M059J (cell line): ENCODE measurements around the gene CLK3. TPM values are rescaled to one million over a fixed set of nuclear protein-coding genes. Genes with fewer than 3 reads are reported as not detected.
A peak's percentile ranks its signal among the peaks of the same experiment; 100 is the strongest.
"Not testable (repeated sequence)": the region's sequence is repeated elsewhere in the genome, so short reads cannot be mapped to it uniquely, and the experiment has no call there.

Experiments
- DNase-seq: peaks from one replicate; pipeline ENCODE4 v3.0.0-alpha.2; 2012; ENCODE audit warnings: low read depth
- total RNA-seq: library from RNA; depleted of rRNA; stranded (reverse); fragments of >200 nt; shearing (Covaris generic); gene quantifications from 2 replicates; pipeline ENCODE4 v1.2.3, GENCODE V29; 2014

The CLK3 gene
- total RNA-seq, 1 experiment from 2014 or later = 60.7 TPM

DNA sequence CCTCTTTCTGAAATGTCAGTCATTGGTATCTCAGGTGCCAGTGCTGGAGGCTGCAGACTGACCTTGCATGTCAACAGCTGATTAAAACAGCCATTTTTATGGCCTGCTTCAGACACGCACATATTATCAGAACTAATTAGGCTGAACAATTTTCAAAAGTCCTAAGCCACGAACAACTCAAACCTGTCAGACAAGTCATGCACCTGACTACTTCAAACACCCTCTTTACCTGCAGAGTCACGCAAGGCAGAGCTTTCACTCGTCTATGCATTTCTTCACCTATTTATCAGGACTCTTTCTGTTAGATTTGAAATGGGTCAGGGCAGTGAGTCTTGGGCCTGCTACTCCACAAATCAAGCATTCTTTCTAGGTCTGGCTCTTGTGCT, 26.7 kb downstream of the CLK3 start:
- no peak for DNase-seq

GRCh38 chr15:74642734-74643664, 27.4 kb downstream of the CLK3 start:
- no peak for DNase-seq

- DNase-seq = no peak
Measured at GRCh38 chr15:74643665-74644204, 28.1 kb downstream of the CLK3 start.

- DNase-seq = no peak
Measured at GRCh38 chr15:74646480-74646879, 30.8 kb downstream of the CLK3 start.

GRCh38 chr15:74648051-74648842, 32.6 kb downstream of the CLK3 start:
- no peak for DNase-seq

DNA sequence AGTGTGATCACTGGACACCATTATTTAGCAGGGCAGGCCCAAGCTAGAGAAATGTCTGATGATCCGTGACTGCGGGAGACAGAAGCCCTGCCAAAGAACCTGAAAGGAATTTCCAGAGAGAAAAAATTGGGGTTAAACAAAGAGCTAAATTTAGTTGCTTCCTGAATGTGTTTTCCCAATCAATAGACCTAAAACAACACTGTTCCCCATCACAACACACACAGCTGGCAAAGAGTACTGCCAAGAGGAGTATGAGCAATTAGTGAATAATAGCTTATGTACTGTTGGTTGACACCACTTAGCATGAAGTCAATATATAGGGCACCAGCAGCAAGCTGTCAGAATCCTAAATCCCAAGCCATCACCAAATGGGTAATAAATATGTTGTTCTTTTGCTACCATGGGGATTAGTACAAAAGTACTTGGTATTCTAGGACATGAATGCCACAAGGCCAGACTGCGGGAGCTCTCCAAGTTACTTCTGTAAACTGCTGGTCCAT, 35.7 kb downstream of the CLK3 start:
- DNase-seq = no peak

DNA sequence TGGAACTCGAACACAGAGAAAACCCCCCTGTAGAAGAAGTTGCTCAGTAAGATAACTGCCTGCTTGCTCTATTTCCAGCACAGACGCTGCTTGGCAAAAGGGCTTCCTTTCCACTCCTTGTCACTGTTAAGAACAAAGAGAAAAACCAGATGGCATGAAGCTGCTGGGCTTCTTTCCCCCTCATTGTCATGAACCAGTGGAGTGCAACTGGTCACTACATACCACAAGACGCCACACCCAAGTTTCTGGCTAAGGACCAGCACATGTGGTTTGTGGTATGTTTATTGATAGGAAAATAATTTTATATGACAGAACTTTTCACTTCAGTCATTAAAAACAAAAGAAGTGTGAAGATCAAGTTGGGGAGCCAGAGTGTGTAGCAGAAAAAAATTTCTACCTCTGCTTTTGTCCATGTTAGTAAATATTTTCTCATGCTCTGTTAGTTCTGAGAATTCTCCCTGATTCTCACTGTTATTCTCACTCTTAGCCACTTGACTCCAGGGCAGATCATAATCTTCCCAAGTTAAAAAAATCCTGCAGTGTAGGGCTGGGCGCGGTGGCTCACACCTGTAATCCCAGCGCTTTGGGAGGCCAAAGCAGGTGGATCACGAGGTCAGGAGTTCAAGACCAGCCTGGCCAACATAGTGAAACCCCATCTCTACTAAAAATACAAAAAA, 37.9 kb downstream of the CLK3 start:
- DNase-seq = peak; percentile 51

GRCh38 chr15:74655424-74655823, 39.8 kb downstream of the CLK3 start:
- no peak for DNase-seq

DNA sequence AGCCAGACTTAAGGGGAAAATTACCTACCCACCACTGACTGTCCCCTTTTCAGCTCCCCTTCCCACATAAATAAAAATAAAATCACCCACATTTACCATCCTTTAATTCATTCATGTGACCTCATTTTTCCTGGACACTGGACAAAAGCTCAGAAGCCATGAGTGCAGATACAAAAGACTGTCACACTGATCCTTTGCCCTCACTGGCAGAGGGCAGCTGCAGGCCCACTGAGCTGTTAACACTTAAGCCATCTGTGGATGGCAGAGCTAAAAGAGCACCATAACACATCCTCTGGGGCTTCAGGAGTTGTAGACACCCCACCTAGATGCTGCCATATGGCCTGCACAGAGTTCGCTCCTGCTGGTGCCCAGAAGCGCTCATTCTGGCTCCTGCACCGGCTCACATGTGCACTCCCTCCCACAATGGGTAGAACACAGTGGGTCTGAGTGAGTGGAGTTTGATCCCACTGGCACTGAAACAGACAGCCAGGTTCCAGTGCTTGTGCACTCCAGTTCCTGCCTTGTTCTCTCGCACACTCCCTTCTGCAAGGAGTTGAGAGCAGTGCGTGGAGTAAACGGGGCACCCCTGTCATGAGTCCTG, 41.4 kb downstream of the CLK3 start:
- DNase-seq = no peak

GRCh38 chr15:74657846-74658245, 42.2 kb downstream of the CLK3 start:
- DNase-seq = peak; percentile 8

DNA sequence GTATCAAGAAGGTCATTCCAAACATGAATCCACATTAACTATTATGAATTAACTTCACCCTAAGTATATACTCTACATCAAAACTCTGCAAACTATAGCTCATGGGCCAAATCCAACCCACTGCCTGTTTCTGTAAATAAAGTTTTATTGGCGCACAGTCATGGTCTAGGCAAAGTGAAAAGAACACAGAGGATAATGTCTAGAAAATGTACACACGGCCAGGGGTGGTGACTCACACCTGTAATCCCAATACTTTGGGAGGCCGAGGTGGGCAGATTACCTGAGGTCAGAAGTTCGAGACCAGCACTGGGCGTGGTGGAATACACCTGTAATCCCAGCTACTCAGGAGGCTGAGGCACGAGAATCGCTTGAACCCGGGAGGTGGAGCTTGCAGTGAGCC, 45.6 kb downstream of the CLK3 start:
- not testable (repeated sequence) for DNase-seq

DNA sequence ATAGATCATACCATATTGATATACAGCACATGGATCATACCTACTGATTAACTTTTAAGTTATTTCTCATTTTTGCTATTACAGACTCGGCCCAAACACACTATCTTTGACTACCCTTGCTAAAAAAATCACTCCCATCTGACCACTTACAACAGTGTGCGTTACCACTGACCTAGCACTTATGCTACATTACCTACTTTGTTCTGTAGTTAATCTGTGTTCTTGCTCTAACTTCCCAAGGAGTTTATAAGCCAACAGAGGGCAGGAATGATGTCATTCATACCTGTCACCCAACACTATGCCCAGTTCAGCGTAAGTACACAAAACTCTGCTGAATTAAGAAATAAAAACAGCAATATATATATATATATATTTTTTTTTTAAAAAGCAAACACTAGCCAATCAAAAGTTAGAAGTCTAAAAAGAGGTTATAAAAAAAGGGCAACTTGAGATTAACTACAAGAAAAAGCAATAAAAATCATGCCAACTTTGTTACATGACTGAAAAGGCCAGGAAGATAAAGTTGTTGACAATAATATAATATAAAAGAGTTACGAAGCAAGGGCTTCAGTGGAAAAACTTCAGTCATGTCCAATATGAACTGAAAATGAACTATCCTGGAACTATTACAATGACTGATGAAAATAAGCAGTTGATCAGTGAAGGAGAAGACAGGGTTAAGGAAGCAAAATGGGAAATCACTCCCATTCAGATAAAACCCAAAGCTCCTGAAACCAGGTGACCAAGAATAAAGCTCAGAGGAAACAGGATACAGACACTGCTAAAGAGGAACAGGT, 46.6 kb downstream of the CLK3 start:
- DNase-seq = no peak

DNA sequence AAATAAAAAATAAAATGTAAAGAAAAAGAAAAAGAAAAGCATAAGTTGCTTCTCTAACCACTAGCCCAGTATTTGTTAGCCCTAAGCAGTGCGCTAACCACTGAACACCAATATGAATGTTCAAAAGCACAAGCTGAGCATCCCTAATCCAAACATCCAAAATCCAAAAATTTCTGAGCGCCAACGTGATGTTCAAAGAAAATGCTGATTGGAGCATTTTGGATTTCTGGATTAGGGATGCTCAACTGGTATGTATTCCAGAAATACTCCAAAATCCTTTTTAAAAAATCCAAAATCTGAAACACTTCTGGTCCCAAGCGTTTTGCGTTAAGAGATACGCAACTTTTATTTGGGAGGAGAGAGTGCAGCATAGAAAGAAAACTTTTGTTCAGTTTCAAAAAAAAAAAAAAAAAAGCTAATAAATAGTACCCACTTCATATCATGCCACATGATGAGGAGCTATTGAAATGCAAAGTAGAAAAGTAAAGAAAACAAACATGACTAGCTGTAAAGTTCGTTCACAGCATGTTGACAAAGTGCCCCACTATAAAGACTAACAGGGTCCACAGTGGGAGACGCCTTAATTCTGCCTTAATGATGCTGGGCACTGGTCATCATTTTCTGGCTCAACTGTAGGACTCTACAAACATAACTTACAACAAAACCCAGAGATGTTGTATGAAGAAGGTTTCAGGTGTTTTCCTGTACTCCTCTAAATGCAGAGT, 47.8 kb downstream of the CLK3 start:
- no peak for DNase-seq

DNA sequence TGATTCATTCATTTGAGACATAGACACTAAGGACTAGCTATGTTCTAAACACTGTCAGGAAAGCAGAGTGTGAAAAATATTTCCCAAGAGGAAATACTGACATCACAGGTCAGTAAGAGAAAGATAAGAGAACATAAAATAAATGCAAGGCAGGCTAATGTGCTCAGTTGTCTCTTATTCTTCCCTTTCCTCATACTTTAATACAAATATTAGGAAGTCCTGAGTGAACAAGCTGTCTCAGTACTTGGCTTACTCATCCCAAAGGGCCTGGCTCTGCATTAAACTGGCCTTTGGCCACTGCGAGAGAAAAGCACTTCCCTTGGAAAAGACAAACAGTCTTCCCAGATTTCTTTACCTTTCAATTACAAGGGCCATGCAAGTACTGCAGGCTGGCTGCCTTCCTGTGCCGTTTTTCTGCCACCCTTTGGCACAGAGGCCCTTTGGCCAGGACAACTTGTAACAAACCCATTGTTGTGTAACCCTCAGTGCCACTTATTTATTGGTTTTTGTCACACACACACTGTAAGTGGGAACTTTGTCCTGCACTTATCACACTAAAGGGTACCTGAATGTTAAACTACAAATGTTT, 48.5 kb downstream of the CLK3 start:
- peak; percentile 11 for DNase-seq

GRCh38 chr15:74664670-74665069, 49.0 kb downstream of the CLK3 start:
- no peak for DNase-seq

DNA sequence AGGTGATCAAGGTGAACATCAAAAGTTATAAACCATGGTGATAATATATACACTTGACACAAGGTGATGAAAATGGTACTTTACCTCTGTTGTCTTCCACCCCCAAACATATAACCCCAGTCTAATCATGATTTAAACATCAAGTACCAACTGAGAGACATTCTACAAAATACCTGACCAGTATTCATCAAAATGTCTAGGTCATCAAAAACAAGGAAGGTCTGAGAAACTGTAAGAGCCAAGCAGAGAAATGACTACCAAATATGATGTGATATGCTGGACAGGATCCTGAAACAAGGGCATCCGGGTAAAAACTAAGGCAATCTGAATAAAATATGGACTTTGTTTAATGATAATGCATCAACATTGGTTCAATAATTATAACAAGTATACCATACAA, 52.3 kb downstream of the CLK3 start:
- DNase-seq = no peak

DNA sequence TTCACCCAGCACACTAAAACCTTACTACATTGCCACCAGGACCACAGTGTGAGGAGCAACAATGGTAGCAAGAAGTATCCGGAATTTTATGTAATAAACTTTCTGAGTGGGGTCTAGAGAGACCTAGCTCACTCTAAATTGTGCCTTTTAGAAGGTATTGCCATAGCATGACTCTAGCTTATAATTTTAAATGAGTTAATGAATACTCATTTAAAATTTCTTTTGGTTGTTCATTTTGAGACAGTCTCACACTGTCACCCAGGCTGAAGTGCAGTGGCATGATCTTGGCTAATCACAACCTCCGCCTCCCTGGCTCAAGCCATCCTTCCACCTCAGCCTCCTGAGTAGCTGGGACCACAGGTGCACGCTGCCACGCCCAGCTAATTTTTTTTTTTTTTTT, 54.0 kb downstream of the CLK3 start:
- DNase-seq = no peak

DNA sequence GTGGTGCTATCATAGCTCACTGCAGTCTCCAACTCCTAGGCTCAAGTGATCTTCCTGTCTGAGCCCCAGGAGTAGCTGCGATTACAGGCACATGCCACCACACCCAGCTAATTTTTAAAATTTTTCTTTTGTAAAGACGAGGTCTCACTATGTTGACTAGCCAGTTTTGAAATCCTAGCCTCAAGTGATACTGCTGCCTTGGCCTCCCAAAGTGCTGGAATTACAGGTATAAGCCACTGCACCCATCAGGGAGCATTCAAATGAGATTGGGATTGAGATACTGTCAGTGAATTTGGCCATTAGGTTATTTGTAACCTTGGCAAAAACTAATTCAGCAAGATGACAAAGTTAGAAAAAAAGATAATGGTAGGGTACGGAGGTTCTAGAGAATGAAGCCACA, 58.5 kb downstream of the CLK3 start:
- DNase-seq = no peak

GRCh38 chr15:74676801-74677200, 61.2 kb downstream of the CLK3 start:
- no peak for DNase-seq
